Muscle of leg (tissue), 16 donors: ENCODE data around the gene SRPX. TPM values are rescaled to one million over a fixed set of nuclear protein-coding genes. Genes with fewer than 3 reads are reported as not detected.

Experiments
- DNase-seq: peaks from one replicate; pipeline ENCODE4 v3.0.0; 2013
- H3K27ac ChIP-seq: one replicate; pipeline ENCODE4 v1.5.1; 2013; ENCODE audit warnings: mild to moderate bottlenecking, low read length, control low read depth
- H3K27me3 ChIP-seq: one replicate; pipeline ENCODE4 v1.6.1; 2013; ENCODE audit warnings: low read length; ENCODE audit not compliant: control insufficient read depth, insufficient read depth
- H3K36me3 ChIP-seq: one replicate; pipeline ENCODE4 v1.6.1; 2013; ENCODE audit warnings: low read length; ENCODE audit not compliant: control insufficient read depth, insufficient read depth
- H3K4me1 ChIP-seq: one replicate; pipeline ENCODE4 v1.6.1; 2013; ENCODE audit warnings: low read length; ENCODE audit not compliant: control insufficient read depth, insufficient read depth
- H3K4me3 ChIP-seq: one replicate; pipeline ENCODE4 v1.5.1; 2013; ENCODE audit warnings: low read length, control low read depth
- H3K9me3 ChIP-seq: replicated peaks from 2 replicates; pipeline ENCODE4 v1.6.1; 2013; ENCODE audit warnings: low read depth, low read length; ENCODE audit not compliant: control insufficient read depth
- WGBS: methylation state at CpG from one replicate; pipeline ENCODE4 v1.1.5; 2013; ENCODE audit warnings: missing lambda C conversion rate; ENCODE audit not compliant: insufficient coverage; 5-methylcytosine and 5-hydroxymethylcytosine counted together
- long read RNA-seq, 11 donors: transcript quantifications; one replicate each; lab custom pipeline, GENCODE V29; 2026
- polyA plus RNA-seq, 8 donors: library from polyadenylated mRNA; unstranded; fragments of 120-200 nt; gene quantifications; one replicate each; pipeline versions ENCODE4 v1.2.1 to v1.2.3, GENCODE V29; 2013; ENCODE audit warnings: inconsistent platforms in 1 of 8, low replicate concordance in 1 of 8; ENCODE audit not compliant: insufficient read length in 8 of 8, insufficient read depth in 1 of 8
- total RNA-seq: library from RNA; stranded (reverse); fragments of 120-200 nt; gene quantifications from one replicate; pipeline ENCODE4 v1.2.4, GENCODE V29; 2013

SRPX gene
- total RNA-seq (47.4 TPM), polyA plus RNA-seq (10 to 100 TPM; 36.3 to 65.8 (median 47.5) TPM)
- long read RNA-seq, donor 1, partial matches to known transcripts = 0 of 5 reads
- long read RNA-seq, donor 1, other reads (novel, unspliced or antisense) = 0 of 5 reads
- long read RNA-seq, donor 2, partial matches to known transcripts = 0 of 5 reads
- long read RNA-seq, donor 2, other reads (novel, unspliced or antisense) = 0 of 5 reads
- long read RNA-seq, donor 3, transcript SRPX-201 (10 exons, 1,874 nt) = major isoform, 20 of 21 reads
- long read RNA-seq, donor 3, partial matches to known transcripts = 0 of 21 reads
- long read RNA-seq, donor 3, other reads (novel, unspliced or antisense) = 0 of 21 reads
- long read RNA-seq, donor 4, transcript SRPX-201 (10 exons, 1,874 nt) = major isoform, 8 of 16 reads
- long read RNA-seq, donor 4, partial matches to known transcripts = 7 of 16 reads
- long read RNA-seq, donor 4, other reads (novel, unspliced or antisense) = 0 of 16 reads
- long read RNA-seq, donor 5, transcript SRPX-201 (10 exons, 1,874 nt) = major isoform, 34 of 52 reads
- long read RNA-seq, donor 5, transcript SRPX-206 (9 exons, 1,842 nt) = minor isoform, 12 of 52 reads
- long read RNA-seq, donor 5, partial matches to known transcripts = 6 of 52 reads
- long read RNA-seq, donor 5, other reads (novel, unspliced or antisense) = 0 of 52 reads
- long read RNA-seq, donor 6, transcript SRPX-201 (10 exons, 1,874 nt) = major isoform, 14 of 16 reads
- long read RNA-seq, donor 6, partial matches to known transcripts = 0 of 16 reads
- long read RNA-seq, donor 6, other reads (novel, unspliced or antisense) = 0 of 16 reads
- long read RNA-seq, donor 7, transcript SRPX-201 (10 exons, 1,874 nt) = major isoform, 7 of 21 reads
- long read RNA-seq, donor 7, partial matches to known transcripts = 10 of 21 reads
- long read RNA-seq, donor 7, other reads (novel, unspliced or antisense) = 0 of 21 reads
- long read RNA-seq, donor 8, transcript SRPX-206 (9 exons, 1,842 nt) = minor isoform, 6 of 27 reads
- long read RNA-seq, donor 8, transcript SRPX-201 (10 exons, 1,874 nt) = major isoform, 21 of 27 reads
- long read RNA-seq, donor 8, partial matches to known transcripts = 0 of 27 reads
- long read RNA-seq, donor 8, other reads (novel, unspliced or antisense) = 0 of 27 reads
- long read RNA-seq, donor 9, transcript SRPX-201 (10 exons, 1,874 nt) = major isoform, 10 of 10 reads
- long read RNA-seq, donor 9, partial matches to known transcripts = 0 of 10 reads
- long read RNA-seq, donor 9, other reads (novel, unspliced or antisense) = 0 of 10 reads
- long read RNA-seq, donor 10, transcript SRPX-201 (10 exons, 1,874 nt) = major isoform, 13 of 18 reads
- long read RNA-seq, donor 10, transcript SRPX-206 (9 exons, 1,842 nt) = minor isoform, 5 of 18 reads
- long read RNA-seq, donor 10, partial matches to known transcripts = 0 of 18 reads
- long read RNA-seq, donor 10, other reads (novel, unspliced or antisense) = 0 of 18 reads
- long read RNA-seq, donor 11, transcript SRPX-201 (10 exons, 1,874 nt) = major isoform, 19 of 31 reads
- long read RNA-seq, donor 11, transcript SRPX-206 (9 exons, 1,842 nt) = minor isoform, 12 of 31 reads
- long read RNA-seq, donor 11, partial matches to known transcripts = 0 of 31 reads
- long read RNA-seq, donor 11, other reads (novel, unspliced or antisense) = 0 of 31 reads

DNA sequence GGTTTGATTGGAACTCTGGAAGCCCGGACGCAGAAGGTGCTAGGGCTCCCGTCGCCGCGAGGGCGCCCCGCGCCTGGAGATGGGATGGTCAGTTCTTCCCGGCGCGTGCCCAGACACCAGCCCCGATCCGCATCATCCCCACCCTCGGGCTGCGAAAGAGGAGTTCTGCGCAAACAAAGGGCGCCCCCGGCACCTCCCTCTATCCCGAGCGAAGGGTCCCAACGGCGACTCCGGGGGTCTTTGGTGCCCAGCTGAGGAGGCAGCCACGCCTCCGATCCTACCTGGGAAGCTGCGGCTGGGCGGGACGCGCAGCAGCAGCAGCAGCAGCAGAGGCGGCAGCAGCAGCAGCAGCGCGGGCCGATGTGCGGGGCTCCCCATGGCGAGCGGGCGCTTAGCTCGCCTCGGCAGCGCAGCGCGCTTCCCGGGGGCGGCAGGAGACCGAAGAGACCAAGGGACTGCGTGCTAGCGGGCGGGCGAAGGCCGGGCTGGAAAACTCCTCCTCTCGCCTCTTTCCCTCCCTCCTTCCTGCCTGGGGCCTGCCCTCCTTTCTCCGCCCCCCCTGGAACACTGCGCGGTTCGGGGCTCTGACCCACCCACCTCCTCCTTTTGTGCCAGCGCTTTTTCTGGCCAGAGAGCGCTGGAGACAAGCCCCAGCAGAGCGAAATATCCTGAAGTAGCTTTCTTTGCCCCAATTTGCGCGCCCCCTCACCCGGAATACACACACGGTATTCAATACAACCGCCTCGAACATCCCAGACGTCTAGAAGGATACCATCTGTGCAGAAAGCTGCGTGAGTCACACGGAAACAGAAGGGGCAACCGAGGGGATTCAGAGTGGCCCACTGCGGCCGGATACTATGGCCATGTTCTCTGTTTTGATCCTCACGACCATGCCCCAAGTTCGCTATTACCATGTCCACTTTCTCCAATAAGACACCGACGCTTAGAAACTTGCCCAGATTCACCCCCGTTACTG lies at the start of gene SRPX:
Gene SRPX (minus strand): TSS at position 457 of the 976 bp plus-strand sequence. CDS start 79 bp downstream, at position 378.
- peaks cover 49% of the 10 kb centered on the region for H3K27me3 ChIP-seq
- H3K4me1 ChIP-seq = peaks cover 7% of the 10 kb centered on the region
- peak within 1 kb of the TSS; percentile 54 for H3K4me3 ChIP-seq
- H3K9me3 ChIP-seq = no peaks in the 10 kb centered on the region
- peak; percentile 67 for DNase-seq
- WGBS = 29% methylated on average over 70 of the region's 76 CpGs
- peak within 1 kb of the TSS; percentile 42 for H3K27ac ChIP-seq
- H3K36me3 ChIP-seq = no peaks in the 10 kb centered on the region

DNA sequence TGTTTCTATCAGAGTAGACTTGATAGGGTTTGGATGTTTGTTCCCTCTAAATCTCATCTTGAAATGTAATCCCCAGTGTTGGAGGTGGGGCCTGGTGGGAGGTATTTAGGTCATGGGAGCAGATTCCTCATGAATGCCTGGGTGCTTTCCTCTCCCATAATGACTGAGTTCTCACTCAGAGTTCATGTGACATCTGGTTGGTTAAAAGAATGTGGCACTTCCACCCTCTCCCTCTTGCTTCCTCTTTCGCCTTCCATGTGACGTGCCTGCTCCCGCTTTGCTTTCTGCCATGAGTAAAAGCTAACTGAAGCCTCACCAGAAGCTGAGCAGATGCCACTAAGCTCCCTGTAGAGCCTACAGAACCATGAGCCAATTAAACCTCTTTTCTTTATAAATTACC lies 47.3 kb upstream of the SRPX start:
- no peaks in the 10 kb centered on the region for H3K4me1 ChIP-seq
- H3K36me3 ChIP-seq = no peaks in the 10 kb centered on the region
- H3K27me3 ChIP-seq = peaks cover 5% of the 10 kb centered on the region
- H3K4me3 ChIP-seq = no peak overlapping the region
- no peaks in the 10 kb centered on the region for H3K9me3 ChIP-seq
- DNase-seq = no peak
- WGBS = 62% methylated on average over 2 of the region's 3 CpGs
- no peak overlapping the region for H3K27ac ChIP-seq

DNA sequence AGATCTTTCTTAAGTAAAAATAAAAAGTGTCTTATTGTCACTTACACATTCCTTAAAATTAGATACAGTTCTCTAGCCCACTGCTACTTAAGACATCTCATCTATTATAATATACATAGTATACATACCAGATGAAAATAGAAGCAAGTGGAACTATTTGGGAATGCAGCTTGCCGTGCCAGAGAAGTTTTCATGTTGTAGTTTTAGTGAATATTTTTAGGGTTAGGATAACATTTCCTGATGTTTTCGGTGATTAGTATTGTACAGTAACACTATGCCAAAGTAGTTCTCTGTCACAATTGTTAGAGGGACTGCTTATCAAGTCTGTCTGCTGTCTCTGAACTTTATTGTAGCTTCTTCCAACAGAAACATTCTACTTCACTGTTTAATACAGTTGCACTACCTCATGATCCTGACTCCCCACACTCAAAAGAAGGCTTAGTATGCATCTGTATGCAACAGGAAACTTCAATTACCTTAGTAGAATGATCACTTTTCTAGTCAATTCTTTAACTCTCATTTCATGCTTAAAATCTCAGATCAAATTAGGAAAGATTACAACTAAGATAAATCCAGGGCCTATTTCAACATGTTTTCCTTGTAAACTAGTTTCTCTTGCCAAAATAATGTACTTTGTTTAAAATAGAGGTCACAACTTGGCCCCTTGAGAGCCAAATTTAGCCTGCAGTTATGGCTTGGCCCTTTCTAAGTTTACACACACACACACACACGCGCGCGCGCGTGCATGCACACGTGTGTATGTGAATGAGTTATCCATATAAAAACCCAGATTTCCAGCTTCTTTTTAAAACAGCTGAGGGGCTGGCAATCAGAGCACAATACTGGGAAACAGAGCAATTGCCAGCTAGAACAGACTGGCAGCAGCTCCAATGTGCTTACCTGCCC lies 42.3 kb upstream of the SRPX start:
- DNase-seq = peak; percentile 33
- WGBS = no CpG with 5 or more reads among the region's 9 CpGs
- Histone ChIP-seq H3K9me3 (no peaks in the 10 kb centered on the region), H3K27ac (peak overlapping the region; percentile 7), H3K4me3 (no peak overlapping the region), H3K36me3 (no peaks in the 10 kb centered on the region), H3K27me3 (peaks cover 5% of the 10 kb centered on the region), H3K4me1 (no peaks in the 10 kb centered on the region)

GRCh38 chrX:38260231-38260630 lies 39.6 kb upstream of the SRPX start:
- Histone ChIP-seq H3K4me3 (no peak overlapping the region), H3K27me3 (peaks cover 9% of the 10 kb centered on the region), H3K27ac (no peak overlapping the region), H3K4me1 (no peaks in the 10 kb centered on the region), H3K9me3 (no peaks in the 10 kb centered on the region), H3K36me3 (no peaks in the 10 kb centered on the region)
- DNase-seq = no peak
- WGBS = 80% methylated on average over 1 of the region's 4 CpGs

GRCh38 chrX:38256019-38256418 lies 35.3 kb upstream of the SRPX start:
- WGBS = 82% methylated on average over 30 of the region's 30 CpGs
- DNase-seq = no peak
- Histone ChIP-seq H3K27me3 (peaks cover 11% of the 10 kb centered on the region), H3K4me3 (no peak overlapping the region), H3K9me3 (no peaks in the 10 kb centered on the region), H3K27ac (no peak overlapping the region), H3K4me1 (no peaks in the 10 kb centered on the region), H3K36me3 (no peaks in the 10 kb centered on the region)

DNA sequence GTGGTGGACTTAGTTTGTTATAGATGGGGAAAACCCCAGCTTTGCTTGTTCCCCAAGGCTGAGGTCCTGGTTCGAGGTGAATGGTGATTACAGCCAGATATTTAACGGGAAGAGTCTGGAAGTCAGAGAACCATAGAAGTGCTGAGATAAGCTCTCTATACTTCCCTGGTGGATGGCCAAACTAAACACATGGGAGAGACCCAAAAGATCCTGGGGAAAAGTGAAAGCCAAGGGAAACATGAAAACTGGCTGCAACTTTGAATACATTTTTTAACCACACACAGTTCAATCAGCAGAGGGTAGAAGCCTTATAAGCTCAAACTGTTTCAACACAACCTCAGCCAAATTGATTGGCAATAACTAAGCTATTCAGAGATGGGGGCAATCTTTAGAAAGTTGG lies 29.3 kb upstream of the SRPX start:
- no peaks in the 10 kb centered on the region for H3K4me1 ChIP-seq
- H3K36me3 ChIP-seq = no peaks in the 10 kb centered on the region
- H3K4me3 ChIP-seq = no peak overlapping the region
- H3K9me3 ChIP-seq = no peaks in the 10 kb centered on the region
- H3K27me3 ChIP-seq = peaks cover 13% of the 10 kb centered on the region
- DNase-seq = peak; percentile 13
- WGBS = 67% methylated on average over 1 of the region's 2 CpGs
- no peak overlapping the region for H3K27ac ChIP-seq

- Histone ChIP-seq H3K4me3 (no peak overlapping the region), H3K4me1 (no peaks in the 10 kb centered on the region), H3K27ac (no peak overlapping the region), H3K9me3 (no peaks in the 10 kb centered on the region), H3K27me3 (peaks cover 16% of the 10 kb centered on the region), H3K36me3 (no peaks in the 10 kb centered on the region)
- WGBS = no CpG with 5 or more reads among the region's 2 CpGs
- no peak for DNase-seq
These were observed 26.4 kb upstream of the SRPX start for GRCh38 chrX:38247051-38247450.

DNA sequence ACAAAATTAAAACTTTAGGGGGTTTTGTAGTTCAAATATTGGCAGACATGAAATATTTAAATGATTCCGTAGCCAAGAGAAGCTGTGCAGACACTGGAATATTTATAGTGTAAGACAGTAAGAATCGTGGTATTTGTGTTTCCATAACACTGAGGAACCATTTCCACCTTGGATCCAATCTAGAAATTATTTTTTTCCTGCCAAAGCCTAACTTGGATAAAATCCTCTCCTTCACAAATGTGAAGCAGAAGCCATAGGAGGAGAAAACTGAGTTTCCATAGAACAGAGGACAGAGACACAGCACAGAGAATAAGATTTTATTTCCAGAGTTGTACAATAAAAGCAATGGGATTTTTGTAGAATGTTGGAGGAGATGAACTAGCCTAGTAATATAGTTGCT lies 19.9 kb upstream of the SRPX start:
- no CpG with 5 or more reads among the region's 2 CpGs for WGBS
- H3K4me3 ChIP-seq = no peak overlapping the region
- H3K9me3 ChIP-seq = no peaks in the 10 kb centered on the region
- DNase-seq = peak; percentile 84
- no peaks in the 10 kb centered on the region for H3K36me3 ChIP-seq
- no peak overlapping the region for H3K27ac ChIP-seq
- H3K4me1 ChIP-seq = no peaks in the 10 kb centered on the region
- peaks cover 9% of the 10 kb centered on the region for H3K27me3 ChIP-seq
